GM21447 (cell line): ENCODE results near the gene PINK1.

Source experiments
- ATAC-seq: cut with Tn5 transposase; IDR thresholded peaks from one replicate; pipeline ENCODE4 v1.9.1; 2021; ENCODE audit not compliant: unreplicated experiment

The PINK1 gene

DNA sequence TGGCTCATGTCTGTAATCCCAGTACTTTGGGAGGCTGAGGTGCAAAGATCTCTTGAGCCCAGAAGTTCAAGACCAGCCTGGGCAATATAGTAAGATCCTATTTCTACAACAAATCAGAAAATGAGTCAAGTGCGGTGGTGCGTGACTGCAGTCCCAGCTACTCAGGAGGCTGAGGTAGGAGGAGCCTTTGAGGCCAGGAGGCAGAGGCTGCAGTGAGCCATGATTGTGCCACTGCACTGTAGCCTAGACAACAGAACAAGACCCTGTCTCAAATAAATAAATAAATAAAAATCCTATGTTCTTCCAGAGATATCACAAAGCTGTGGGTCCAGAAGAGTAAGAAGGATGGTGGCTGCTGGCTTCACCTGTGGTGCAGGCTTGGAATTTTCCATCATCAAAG, 22.3 kb upstream of the PINK1 start:
- ATAC-seq: no peak

- no peak for ATAC-seq
Measured at GRCh38 chr1:20611652-20612051, 21.6 kb upstream of the PINK1 start.

DNA sequence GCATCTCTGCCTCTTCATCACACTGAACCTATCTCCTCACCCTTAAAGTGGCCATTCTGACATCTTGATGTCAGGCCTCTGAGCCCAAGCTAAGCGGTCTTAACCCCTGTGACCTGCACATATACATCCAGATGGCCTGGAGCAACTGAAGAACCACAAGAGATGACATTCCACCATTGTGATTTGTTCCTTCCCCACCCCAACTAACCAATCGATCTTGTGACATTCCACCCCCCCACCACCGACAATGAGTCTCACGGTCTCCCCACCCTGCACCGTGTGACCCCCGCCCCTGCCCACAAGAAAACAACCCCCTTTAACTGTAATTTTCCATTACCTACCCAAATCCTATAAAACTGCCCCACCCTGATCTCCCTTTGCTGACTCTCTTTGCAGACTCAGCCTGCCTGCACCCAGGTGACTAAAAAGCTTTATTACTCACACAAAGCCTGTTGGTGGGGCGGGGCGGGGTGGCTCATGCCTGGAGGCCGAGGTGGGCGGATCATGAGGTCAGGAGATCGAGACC, 21.0 kb upstream of the PINK1 start:
- ATAC-seq: no peak

- ATAC-seq: no peak
Measured at GRCh38 chr1:20614131-20614579, 19.1 kb upstream of the PINK1 start.

DNA sequence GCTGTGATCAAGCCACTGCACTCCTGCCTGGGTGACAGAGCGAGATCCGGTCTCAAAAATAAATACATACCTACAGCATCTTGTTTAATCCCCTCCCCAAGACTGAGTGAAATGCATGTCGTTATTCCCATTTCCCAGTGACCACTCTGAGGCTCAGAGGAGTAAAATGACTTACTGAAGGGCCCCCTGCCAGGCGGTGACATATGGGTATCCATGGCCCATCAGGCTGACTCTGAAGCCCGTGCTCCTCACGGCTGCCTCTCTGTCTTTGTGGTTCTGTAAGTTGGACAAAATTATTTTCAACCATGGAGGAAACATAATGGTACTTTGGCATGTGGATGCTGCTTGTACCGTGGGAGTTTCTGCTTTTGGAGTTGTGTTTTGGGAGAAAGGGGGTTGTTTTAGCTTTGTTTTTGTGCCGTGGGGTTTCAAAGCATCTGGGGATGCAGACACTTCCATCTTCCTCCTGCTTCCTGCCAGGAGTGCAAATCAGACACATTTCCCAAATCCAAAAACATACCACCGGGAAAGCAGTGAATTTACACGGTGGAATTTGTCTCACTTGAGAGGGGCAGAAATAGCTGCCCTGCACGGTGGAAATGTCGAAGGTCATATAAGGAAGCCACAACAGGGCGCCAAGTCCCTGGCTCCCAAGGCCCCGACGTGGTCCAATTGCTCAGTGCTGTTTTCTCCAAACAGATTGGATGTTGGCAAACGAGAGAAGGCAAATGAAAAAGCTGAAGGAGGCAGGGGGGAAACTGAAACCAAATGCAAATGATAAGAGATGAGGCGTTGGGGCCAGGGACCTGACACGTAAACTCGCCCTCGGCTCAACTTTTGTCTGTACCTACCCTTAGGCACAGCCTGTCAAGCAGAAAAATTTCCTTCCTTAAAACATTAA, 17.1 kb upstream of the PINK1 start:
- ATAC-seq: no peak

- no peak for ATAC-seq
Measured at GRCh38 chr1:20616847-20617487, 16.3 kb upstream of the PINK1 start.

GRCh38 chr1:20618550-20618949, 14.7 kb upstream of the PINK1 start:
- no peak for ATAC-seq

DNA sequence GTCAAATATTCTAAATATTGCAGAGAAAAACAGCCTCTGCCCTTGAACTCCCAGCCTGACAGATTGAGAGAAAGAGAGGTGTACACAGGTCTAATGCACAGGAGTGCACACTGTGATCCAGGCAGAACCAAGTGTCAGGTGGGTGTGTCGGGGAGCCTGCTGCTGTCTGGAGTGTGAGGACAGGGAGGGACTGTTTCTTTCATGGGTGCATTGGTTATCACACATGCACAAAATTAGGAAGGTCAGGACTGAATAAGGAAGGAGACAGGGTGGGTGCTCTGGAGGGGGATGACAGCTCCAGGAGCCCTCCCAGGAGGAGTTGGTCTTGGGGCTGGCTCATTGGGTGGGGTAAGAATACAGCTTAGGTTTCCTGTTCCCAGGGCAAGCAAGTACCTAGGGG, 13.3 kb upstream of the PINK1 start:
- no peak for ATAC-seq

DNA sequence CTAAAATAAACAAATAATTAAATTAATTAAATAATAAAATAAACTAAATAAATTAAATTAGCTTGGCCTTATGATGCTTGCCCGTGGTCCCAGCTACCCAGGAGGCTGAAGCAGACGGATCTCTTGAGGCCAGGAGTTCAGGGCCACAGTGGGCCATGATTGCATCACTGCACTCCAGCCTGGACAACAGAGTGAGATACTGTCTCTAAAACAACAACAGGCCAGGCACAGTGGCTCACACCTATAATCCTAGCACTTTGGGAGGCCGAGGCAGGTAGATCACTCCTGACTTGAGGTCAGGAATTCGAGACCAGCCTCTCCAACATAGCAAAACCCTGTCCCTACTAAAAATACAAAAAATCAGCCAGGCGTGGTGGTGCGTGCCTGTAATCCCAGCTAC, 12.2 kb upstream of the PINK1 start:
- ATAC-seq: no peak

- no peak for ATAC-seq
Measured at GRCh38 chr1:20624709-20625108, 8.5 kb upstream of the PINK1 start.

GRCh38 chr1:20625176-20626097, 7.8 kb upstream of the PINK1 start:
- no peak for ATAC-seq

- no peak for ATAC-seq
Measured at GRCh38 chr1:20626098-20626427, 7.2 kb upstream of the PINK1 start.

DNA sequence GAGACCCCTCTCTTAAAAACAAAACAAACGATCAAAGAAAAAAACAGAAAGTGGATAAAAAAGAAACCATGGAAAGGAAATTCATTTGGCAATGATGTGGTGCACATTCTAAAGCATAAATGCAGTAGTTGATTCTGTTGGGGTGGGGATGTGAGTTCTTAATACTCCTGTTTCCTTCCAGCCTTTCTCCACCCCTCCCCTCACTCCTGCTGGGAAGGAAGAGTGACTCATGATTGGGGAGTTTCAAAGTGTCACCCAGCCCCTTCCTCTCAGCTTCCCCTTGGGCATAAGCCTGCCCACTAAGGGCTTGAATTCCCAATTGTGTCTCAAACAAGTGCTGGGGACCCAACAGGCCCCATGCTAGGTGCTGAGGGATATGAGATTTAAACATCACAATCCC, 6.7 kb upstream of the PINK1 start:
- no peak for ATAC-seq

DNA sequence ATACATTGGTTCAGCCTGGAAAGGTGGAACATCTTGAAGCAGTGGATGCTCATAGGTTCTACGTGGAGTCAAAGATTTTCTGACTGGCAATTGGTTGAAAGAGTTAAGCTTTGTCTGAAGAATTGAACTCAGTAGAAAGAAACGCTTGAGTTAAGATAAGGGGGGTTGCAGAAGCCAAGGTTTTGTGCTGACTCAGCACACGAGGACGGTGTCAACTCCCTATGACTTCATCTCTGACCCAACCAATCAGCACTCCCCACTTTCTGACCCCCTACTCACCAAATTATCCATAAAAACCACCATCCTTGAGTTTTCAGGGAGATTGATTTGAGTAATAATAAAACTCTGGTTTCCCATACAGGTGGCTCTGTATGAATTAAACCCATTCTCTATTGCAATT, 2.5 kb upstream of the PINK1 start:
- ATAC-seq: no peak

- no peak for ATAC-seq
Measured at GRCh38 chr1:20632386-20632785, 872 bp upstream of the PINK1 start.

DNA sequence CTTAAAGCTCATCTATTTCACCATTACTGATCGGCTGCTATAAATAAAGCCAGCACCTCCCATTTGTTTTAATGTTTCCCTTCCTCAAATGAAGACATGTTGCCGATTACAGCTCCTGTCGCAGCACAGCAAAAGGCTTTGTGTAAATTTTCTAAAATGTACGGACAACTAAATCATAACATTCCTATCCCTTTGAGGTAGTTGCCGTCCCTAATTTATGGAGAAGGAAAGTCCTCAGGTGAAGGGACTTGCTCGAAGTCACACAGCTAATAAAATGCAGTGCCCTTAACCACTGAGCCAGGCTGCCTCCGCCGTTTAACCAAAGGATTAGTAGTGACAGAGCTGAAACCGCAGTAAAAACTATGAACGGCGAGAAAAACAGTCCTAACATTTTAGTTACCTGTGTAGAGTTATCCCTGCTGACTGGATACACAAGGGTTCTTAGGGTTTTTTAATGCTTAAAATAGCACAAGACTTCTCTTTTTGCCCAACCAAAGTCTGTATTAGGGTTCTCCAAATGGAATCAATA, 871 bp downstream of the PINK1 start:
- no peak for ATAC-seq

DNA sequence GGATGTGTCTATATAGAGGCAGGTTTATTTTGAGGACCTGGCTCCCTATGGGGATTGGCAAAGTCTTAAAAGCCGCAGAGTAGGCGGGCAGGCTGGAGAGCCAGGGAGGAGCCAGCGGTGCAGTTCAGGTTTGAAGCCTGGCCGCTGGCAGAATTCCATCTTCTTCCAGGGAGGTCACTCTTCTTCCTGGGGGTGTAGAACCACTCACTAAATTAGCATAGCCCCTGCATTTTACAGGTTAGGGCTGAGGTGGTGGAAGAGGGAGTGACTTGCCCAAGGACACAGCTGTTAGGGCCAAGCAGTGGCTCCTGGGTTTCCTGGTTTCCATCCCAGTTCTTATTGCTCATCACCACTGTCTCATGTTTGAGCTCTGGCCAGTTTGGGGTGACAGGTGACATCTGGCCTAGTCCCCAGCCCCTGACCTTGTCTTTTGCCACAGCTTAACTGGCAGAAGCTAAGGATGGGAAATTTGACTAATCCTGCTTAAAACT, 1.4 kb downstream of the PINK1 start:
- ATAC-seq: no peak

DNA sequence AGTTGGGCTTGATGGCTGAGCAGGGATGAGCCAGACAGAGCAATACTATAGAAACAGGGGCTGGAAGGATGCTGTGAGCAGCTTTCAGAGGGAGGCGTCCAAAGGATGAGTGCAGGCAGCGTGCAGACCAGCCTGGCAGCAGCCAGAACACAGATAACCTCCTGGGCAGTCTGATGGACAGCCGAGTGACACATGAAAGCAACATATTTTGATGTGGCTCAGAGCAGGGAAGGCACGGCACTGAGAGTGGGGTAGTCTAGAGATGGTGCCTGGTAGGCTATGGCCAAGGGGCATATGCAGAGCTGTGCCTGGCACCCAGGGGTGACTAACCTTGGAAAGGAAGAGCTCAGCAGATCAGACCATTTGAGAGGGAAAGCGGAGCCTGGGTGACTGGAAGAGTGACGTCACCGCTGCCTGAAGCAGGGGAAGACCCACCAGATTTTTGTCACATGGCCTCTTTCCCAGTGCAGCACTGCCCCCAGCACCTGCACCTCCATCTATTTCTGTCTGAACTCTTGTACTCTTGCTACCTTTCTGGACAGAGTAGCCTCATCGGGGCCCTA, 3.6 kb downstream of the PINK1 start:
- no peak for ATAC-seq

GRCh38 chr1:20640183-20640597, 6.9 kb downstream of the PINK1 start:
- no peak for ATAC-seq

DNA sequence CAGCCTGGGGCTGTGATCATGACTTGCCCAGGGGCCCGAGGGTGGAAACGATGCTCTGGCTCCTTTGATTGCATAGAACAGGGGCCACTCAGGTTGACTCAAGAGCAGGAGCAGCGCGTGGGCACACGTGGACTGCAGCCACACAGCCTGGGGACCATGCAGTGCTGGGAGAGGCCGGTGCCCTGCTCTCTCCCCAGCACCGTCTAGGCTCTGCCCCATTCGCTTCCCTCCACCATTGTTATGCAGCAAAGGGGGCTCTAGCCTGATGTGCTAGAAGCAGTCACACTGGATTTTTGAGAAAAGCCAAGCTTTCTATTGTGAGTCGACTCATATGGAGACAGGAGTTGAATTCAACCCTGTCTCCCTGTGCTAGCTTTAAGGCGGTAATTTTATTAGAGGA, 8.7 kb downstream of the PINK1 start:
- ATAC-seq: no peak

DNA sequence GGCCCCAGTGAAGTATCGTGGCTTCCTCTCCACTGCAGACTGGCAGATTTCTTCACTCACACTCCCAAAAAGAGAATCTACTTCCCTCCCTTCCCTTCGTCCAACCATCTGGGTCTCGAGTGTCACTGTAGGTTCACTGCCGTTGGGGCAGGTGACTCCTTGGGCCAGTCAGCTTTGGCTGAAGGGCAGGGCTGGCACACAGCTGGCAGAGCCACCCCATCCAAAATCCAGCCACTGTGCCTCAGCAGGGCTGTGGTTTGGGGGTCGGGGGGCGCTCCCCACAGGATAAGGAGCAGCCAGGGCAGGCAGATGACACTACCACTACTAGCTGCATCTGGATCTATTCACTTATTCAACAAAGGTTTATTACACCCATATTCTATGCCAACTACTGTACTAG, 9.8 kb downstream of the PINK1 start:
- no peak for ATAC-seq
